ENCODE data around the gene APCDD1L. TPM values are rescaled to one million over a fixed set of nuclear protein-coding genes. Genes with fewer than 3 reads are reported as not detected.

The APCDD1L gene
- polyA plus RNA-seq, 1 of the 3 experiments (the other 2 are of a cell fraction), result 0.99 TPM

DNA sequence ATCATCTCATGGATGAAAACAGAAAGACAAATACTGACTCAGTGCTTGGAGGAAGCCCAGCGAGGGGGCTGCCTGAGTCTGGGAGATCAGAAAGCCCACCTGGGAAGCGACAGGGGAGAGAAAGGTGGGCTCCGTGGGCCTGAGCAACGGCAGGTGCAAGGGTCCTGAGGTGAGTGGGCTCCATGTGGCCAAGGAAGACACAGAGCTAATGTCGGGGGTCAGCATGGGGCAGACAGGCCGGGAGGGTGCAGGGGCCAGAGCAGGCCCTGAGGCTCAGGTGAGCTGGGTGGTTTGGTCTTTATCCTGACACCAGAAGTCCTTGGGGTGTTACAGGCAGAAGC is 18.8 kb downstream of the APCDD1L start:
- Histone ChIP-seq H3F3A (replicated peaks; ENCODE audit: insufficient read depth) (peaks cover 4% of the 10 kb centered on the region), H3K9ac (no peak overlapping the region), H4K20me1 (ENCODE audit: insufficient read depth) (no peaks in the 10 kb centered on the region), H3K4me2 (no peak overlapping the region), H3K9me2 (no peaks in the 10 kb centered on the region), H3K9me3 (no peaks in the 10 kb centered on the region), H3K4me3 (ENCODE audit: low read depth in 2 of 2, low read length in 1 of 2) (no peak overlapping the region), H3K36me3 (replicated peaks in 1 of 2; ENCODE audit: control insufficient read depth in 1 of 2, insufficient read depth in 2 of 2, low read length in 1 of 2) (no peaks in the 10 kb centered on the region), H3K27ac (ENCODE audit: low read depth in 2 of 2, low read length in 1 of 2) (no peak overlapping the region), H3K79me2 (ENCODE audit: insufficient read depth) (no peaks in the 10 kb centered on the region), H2AFZ (ENCODE audit: low read depth) (no peak overlapping the region), H3K27me3 (ENCODE audit: insufficient read depth) (no peaks in the 10 kb centered on the region), H3K4me1 (ENCODE audit: control insufficient read depth in 1 of 2, insufficient read depth in 2 of 2, low read depth in 1 of 2, low read length in 1 of 2) (no peaks in the 10 kb centered on the region)
- ChIA-PET POLR2A (no interaction called here), CTCF (no interaction called here)
- WGBS (ENCODE audit: low lambda C conversion rate), result 81% methylated on average over 6 of the region's 6 CpGs
- no peak for DNase-seq
- TF ChIP-seq, protein P1, sequence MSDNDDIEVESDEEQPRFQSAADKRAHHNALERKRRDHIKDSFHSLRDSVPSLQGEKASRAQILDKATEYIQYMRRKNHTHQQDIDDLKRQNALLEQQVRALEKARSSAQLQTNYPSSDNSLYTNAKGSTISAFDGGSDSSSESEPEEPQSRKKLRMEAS (IDR thresholded peaks at IDR 0.05; ENCODE audit: low read depth), result no peak
- TF ChIP-seq EP300 (IDR thresholded peaks at IDR 0.05; ENCODE audit: borderline replicate concordance in 1 of 2, low read depth in 1 of 2, low read length in 1 of 2) (no peak), MEF2A (IDR thresholded peaks at IDR 0.05; ENCODE audit: borderline replicate concordance, low read depth) (no peak), JUND (IDR thresholded peaks at IDR 0.05) (no peak), YY1 (IDR thresholded peaks at IDR 0.05; ENCODE audit: low read depth) (no peak), TEAD4 (IDR thresholded peaks at IDR 0.05; ENCODE audit: borderline replicate concordance, insufficient read depth) (no peak), RFX5 (IDR thresholded peaks at IDR 0.05; ENCODE audit: low read length) (no peak), RCOR1 (IDR thresholded peaks at IDR 0.05; ENCODE audit: low read length) (no peak), NRF1 (IDR thresholded peaks at IDR 0.05; ENCODE audit: low read depth, low read length) (no peak), FOXJ3 (CRISPR knock-in tag; IDR thresholded peaks at IDR 0.05) (no peak), CHD2 (IDR thresholded peaks at IDR 0.05; ENCODE audit: low read length, partially characterized antibody) (no peak), TAF1 (IDR thresholded peaks at IDR 0.05; ENCODE audit: borderline replicate concordance, low read depth, low read length) (no peak)
- TF ChIP-seq, protein P2, sequence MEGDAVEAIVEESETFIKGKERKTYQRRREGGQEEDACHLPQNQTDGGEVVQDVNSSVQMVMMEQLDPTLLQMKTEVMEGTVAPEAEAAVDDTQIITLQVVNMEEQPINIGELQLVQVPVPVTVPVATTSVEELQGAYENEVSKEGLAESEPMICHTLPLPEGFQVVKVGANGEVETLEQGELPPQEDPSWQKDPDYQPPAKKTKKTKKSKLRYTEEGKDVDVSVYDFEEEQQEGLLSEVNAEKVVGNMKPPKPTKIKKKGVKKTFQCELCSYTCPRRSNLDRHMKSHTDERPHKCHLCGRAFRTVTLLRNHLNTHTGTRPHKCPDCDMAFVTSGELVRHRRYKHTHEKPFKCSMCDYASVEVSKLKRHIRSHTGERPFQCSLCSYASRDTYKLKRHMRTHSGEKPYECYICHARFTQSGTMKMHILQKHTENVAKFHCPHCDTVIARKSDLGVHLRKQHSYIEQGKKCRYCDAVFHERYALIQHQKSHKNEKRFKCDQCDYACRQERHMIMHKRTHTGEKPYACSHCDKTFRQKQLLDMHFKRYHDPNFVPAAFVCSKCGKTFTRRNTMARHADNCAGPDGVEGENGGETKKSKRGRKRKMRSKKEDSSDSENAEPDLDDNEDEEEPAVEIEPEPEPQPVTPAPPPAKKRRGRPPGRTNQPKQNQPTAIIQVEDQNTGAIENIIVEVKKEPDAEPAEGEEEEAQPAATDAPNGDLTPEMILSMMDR (IDR thresholded peaks at IDR 0.05), result no peak
- TF ChIP-seq, protein P3, sequence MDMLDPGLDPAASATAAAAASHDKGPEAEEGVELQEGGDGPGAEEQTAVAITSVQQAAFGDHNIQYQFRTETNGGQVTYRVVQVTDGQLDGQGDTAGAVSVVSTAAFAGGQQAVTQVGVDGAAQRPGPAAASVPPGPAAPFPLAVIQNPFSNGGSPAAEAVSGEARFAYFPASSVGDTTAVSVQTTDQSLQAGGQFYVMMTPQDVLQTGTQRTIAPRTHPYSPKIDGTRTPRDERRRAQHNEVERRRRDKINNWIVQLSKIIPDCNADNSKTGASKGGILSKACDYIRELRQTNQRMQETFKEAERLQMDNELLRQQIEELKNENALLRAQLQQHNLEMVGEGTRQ (IDR thresholded peaks at IDR 0.05; ENCODE audit: borderline replicate concordance, low read depth, low read length), result no peak
- TF ChIP-seq, protein P4, sequence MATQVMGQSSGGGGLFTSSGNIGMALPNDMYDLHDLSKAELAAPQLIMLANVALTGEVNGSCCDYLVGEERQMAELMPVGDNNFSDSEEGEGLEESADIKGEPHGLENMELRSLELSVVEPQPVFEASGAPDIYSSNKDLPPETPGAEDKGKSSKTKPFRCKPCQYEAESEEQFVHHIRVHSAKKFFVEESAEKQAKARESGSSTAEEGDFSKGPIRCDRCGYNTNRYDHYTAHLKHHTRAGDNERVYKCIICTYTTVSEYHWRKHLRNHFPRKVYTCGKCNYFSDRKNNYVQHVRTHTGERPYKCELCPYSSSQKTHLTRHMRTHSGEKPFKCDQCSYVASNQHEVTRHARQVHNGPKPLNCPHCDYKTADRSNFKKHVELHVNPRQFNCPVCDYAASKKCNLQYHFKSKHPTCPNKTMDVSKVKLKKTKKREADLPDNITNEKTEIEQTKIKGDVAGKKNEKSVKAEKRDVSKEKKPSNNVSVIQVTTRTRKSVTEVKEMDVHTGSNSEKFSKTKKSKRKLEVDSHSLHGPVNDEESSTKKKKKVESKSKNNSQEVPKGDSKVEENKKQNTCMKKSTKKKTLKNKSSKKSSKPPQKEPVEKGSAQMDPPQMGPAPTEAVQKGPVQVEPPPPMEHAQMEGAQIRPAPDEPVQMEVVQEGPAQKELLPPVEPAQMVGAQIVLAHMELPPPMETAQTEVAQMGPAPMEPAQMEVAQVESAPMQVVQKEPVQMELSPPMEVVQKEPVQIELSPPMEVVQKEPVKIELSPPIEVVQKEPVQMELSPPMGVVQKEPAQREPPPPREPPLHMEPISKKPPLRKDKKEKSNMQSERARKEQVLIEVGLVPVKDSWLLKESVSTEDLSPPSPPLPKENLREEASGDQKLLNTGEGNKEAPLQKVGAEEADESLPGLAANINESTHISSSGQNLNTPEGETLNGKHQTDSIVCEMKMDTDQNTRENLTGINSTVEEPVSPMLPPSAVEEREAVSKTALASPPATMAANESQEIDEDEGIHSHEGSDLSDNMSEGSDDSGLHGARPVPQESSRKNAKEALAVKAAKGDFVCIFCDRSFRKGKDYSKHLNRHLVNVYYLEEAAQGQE (IDR thresholded peaks at IDR 0.05; ENCODE audit: low read depth, low read length), result no peak
